HG02678 (cell line): ENCODE measurements around the gene RETREG2.
A peak's percentile ranks its signal among the peaks of the same experiment; 100 is the strongest.

Source experiments
- ATAC-seq: cut with Tn5 transposase; IDR thresholded peaks from one replicate; pipeline ENCODE4 v1.9.1; 2021; ENCODE audit warnings: mild to moderate bottlenecking, moderate library complexity; ENCODE audit not compliant: unreplicated experiment

Gene RETREG2

DNA sequence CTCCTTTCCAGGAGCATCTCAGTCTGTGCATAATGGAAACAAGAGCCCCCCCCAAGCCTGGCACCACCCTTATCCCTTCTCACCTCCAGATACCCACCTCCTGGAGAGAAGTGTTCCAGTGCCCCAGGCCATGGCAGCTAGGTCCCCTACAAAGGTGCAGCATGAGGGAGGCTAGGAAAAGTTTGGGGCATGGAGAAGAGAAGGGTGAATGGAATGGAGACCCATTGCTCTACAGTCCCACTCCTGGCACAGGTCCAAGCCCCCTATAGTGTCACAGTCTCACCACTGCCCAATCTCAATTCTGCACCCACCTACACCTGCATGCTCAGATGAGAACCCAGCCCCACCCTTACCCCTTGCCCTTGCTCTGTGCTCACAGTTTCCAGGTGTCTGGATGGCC is 9.1 kb upstream of the RETREG2 start:
- ATAC-seq, result no peak

DNA sequence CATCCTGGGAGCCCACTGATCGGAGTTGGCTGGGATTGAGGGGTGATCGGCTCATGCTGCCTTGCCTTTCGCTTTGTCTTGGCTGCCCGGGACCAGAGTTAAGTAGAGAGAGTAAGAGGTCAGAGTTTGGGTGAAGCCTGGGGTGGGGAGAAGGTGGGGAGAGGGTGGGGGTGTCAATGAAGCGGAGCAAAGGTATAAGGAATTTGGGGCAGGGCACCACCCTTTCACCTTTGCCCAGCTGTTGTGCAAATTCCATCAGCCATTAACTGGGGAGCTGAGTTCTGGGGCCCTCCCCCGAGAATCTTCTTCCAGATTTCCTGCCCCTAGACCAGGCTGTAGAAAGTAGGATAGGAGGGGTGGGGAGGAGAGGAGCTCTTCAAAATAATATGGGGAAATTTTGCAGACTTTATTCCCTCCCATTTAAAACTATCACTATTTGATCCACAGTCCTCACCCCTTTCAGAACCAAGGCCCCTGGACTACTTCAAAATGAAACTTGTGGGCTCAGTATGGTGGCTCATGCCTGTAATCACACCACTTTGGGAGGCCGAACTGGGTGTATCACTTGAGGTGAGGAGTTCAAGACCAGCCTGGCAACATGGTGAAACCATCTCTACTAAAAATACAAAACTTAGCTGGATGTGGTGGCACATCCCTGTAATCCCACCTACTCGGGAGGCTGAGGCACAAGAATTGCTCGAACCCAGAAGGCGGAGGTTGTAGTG is 8.0 kb upstream of the RETREG2 start, which contains the start of gene SLC23A3:
SLC23A3 (minus strand) TSS at position 100 of the 725 bp plus-strand sequence; CDS start at position 55, 45 bp downstream.
- no peak for ATAC-seq

DNA sequence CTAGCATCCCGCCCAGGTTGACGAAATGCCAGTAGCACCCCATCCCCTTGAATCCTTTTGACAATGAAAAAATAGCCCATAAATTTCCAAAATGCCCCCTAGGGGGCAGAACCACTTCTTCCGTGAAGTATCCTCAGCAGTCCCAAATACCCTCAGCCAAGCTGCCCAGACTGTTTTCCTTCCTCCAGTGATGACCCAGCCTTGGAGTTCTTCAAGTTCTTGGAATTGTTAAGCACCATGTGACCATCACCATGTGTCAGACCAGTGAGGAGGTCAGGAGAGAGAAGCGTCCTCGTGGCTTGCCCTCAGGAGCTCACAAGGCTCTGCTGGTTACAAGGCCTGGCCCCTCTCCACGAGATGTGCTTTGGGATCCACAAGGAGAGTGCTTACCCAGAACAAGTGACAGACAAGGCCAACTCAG is 6.8 kb upstream of the RETREG2 start:
- no peak for ATAC-seq

DNA sequence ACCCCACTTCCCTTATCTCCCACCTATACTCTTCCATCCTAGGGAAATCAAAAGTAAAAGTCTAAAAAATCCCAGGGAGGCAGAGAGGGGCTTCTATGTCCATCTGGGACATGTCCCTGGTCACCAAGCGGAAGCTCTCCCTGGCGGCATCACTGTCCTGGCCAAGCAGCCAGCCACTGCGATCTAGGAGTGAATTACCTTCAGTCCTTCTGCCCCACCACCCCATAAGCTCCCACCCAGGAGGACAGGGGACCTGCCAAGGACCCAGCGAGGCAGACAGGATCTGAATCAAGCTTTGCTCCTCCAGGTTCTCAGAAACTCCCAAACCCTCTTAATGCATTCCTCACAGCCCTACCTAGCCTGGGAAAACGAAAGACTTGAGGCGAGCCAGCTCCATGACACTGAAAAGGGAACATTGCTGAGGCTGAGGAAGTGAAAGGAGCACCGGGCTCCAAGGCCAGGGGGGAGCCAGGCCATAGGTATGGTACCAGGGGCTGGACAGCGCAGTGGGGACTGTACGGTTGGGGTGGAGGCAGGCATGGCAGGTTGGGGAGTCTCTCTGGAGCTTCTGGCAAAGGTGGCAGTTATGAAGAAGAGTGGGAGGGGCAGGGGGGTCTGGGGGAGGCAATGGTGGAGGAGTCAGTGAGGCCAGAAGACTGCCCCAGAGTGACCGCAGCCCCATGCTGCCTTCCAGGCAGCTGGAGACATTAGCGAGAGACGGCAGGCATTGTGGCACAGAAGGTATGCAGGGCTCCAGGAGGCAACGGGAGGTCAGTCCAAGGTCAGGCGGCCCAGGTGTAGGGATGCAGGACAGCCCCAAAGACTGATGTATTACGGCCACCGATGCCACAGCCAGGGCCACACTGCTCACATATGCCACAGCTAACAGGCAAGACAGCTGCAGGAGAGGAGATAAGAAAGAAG is 5.6 kb upstream of the RETREG2 start:
- no peak for ATAC-seq

DNA sequence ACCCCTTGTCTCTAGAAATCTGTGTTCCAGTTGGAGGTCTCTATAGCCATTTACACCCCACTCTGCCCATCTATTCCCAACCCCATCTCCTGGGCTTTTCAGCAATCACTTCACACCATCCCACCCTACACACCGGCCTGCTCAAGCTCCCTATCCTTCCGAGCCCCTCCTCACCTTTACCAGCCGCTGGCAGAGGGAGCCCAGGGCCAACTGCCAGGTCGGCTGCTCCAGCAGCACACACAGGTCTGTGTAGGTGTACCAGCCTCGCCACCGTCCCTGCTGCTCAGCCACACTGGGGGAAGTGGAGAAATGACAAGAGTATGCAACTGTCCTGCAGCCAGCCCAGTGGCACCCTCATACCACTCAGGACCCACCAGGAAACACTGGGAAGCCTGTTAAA is 4.9 kb upstream of the RETREG2 start:
- no peak for ATAC-seq

DNA sequence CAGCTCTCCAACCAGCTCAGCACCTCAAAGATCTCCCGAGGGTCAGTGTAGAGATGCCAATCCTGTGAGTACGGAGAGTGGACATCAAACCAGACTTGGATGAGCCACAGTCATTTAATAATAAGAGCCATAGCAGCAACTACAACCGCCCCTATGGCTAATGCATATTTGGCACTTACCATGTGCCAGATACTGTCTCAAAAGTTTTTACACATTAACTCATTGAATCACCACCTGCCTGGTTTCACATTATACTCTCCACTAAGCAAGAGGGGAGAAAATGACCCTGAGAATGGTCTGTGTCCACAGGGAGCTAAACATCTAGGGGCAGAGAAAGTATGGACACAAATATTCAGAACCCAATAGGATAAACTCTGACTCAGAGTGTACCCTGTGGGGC is 3.9 kb upstream of the RETREG2 start:
- no peak for ATAC-seq

DNA sequence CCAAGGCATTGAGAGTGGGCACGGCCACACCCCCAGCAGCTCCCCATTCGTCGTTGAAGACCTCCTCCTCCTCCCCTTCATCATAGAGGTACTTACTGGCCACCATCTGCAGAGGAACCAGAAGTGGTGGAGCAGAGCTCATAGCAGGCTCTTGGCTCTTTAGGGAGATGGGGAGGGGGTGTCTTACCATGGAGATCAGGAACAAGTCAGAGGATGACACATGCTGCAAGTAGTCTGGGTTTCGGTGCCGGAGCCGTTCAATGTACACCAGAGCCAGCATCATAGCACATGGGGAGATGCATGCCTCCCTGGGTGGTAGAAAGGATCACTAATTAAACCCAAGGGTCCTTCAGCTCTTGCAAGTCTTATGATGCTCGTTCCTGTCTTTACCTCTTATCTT is 3.3 kb upstream of the RETREG2 start:
- no peak for ATAC-seq

DNA sequence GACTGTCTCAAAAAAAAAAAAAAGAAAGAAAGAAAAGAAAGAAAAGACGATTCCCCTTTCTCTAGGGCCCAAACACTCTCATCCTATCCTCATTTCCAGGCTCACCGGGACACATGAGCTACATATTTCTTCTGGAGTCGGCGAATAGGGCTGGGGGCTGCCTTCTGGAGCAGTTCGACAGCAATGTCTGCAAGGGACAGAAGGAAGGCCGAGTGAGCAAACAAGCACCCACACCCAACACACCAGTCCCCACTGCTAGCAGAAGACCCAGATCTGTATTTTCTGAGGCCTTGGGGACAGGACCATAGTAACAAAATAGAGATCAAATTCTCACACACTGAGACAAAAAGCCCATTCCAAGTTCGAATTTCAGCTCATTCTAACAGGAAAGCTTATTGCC is 2.6 kb upstream of the RETREG2 start:
- no peak for ATAC-seq

DNA sequence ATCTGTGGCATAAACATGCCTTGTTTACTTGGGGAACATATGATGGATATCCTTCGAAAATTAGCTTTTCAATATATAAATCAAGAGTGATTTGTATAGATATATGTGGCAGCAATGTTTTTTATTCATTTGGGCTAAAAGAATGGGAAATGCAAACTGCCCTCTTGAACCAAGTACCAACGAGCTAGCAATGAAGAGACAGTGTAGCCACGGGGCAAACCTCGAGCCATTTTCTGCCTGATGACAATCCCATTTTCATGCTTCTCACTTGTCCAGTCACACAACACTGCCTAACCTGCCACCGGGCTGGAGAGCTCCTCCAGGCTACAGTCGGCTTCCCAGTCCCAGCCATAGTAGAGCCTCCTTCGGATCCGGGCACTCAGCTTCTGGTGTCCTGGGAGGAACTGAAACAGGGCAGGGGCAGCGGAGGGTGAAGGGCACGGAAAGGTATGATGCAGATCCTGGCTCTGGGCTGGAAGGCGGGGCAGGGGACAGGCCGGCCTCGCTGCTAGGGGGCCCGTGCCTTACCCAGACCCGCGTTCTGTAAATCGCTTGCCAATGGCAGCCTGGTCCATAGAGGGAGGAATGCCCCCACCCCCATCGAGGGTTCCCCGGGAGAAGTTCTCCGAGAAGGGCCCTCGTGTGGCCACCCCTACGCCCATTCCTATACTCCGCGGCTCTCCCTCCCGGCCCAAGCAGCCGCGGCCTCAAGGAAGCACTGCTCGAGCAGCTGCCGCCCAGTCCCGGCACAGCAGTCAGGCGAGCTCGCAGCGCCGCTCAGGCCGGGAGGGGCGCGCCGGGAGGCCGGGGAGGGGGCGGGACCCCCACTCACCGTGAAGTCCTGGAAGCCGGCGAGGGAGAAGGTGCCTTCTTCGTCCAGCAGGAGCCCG is 1.9 kb upstream of the RETREG2 start:
- peak; percentile 30 for ATAC-seq

DNA sequence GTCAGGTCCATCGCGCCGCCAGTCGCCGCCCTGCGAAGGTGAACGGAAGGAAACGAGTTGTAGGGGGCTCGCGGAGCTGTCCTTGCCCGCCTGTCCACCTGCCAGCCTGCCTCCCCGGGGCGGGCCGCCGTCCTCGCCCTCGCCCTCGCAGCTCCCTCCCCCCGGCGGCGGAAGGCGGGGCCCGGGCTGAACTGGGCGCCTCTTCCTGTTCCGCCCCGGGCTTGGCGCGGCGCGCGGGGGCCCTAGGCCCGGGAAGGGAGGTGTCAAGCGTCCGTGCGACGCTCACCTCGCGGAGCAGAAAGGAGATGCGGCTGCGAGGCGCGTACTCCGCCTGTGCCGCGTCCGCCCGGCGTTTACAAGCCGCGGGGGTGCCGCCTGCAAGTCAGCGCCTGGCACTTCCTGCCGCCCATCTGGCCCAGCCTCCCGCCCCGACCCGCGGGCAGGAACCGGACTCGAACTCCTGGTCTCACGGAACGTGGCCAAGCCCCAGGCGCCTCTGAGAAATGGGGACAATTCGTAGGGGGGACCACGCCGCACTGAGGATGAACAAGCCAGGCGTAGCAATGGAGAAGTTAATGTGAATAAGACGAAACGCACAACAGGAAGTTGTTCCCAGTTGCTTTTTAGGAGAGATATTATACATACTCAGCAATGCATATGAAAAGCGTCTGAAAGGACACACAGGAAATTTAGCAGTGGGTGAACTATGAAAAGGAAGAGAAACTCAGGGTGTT is 1.1 kb upstream of the RETREG2 start, which contains the start of gene CNPPD1:
CNPPD1 (minus strand) TSS at position 108 of the 734 bp plus-strand sequence; CDS start at position 11, 97 bp downstream.
- peak; percentile 70 for ATAC-seq

DNA sequence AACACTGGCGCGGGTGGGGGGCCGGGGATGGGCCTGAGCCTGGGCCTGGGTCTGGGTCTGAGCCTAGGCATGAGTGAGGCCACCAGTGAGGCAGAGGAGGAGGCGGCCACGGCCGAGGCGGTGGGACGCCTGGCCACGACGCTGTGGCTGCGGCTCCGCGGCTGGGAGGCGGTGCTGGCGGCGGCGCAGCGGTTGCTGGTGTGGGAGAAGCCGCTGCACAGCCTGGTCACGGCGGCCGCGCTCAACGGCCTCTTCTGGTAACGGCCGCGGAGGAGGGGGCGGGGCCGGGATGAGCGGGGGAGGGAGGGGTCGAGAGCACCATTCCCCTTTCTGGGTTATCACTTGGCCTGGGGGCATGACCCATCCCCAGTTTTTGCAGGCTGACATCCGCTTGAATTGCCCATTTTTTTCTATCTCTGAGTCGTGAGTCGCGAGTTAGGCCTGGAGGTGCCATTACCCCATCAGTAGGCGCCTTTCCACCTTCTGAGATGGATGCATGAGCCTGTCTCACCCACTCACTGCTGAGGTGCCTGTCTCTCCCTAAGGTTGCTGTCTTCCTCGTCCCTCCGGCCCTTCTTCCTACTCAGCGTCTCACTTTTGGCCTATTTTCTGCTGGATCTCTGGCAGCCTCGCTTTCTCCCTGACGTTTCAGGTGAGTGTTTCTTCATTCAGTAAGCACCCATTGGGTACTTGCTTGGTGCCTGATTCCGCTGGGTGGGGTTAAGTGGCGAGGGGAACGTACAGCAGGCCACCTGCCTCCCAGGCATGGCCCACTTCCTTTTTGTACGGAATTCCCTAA is 501 bp downstream of the RETREG2 start:
- peak; percentile 10 for ATAC-seq

DNA sequence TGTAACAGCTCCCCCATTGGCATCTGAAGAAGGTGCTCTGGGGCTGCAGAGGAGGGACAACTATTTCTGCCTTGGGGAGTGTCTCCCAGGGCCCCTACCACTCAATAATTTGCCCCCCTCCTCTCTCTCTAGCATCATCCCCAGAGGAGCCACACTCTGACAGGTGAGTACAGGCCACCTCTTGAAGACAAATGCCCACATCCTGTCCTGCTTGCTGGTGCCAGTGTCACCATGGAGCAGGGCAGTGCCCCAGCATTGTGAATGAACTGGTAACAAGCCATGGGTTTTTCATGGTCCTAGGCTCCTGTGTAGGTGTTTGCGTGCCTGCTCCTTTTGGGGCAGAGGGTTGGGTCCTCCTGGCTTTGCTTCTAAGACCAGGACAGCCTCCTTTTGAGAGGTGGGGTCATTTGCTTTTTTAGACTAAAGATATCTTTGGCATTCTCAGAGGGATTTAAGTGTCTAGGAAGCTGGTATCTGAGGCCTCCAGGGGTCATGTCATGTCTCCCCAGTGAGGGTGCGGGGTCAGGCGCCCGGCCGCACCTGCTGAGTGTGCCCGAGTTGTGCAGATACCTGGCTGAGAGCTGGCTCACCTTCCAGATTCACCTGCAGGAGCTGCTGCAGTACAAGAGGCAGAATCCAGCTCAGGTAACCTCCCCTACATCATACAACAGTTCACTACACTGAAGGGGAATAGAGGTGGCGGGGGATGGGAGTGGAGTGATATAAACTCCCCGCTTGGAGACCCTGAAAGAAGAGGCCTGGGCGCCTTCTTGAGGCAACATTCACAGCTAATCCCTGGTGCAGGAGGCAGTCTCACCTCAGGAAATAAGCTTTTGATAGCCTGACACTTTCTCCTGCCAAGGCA is 1.8 kb downstream of the RETREG2 start:
- ATAC-seq, result no peak

DNA sequence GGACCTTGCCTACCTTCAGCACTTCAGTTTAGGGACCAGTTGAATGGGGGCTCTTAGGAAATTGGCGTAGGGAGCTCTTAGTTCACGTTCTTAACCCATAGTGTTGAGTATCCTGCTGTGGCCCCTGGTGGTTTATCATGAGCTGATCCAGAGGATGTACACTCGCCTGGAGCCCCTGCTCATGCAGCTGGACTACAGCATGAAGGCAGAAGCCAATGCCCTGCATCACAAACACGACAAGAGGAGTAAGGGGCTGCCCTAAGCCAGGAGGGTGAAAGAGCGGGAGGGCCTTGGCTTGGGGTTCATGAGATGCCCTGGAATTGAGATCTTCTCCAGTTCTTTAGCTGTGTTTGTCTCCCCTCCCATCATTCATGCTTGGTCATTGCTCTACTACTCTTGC is 2.9 kb downstream of the RETREG2 start:
- no peak for ATAC-seq

DNA sequence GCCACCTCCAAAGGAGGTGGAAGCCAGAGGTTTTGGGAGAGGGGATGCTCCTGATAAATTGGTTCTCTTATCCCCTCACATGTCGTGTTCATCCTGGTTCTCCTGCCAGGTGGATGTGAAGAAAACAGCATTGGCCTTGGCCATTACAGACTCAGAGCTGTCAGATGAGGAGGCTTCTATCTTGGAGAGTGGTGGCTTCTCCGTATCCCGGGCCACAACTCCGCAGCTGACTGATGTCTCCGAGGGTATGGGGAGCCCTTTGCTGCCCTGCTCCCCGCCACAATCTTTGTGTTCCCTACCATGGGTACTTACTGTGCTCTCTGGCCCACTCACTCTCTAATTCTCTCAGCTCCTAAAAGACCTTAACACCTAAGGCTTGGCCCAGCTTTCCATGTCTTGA is 3.5 kb downstream of the RETREG2 start:
- no peak for ATAC-seq

DNA sequence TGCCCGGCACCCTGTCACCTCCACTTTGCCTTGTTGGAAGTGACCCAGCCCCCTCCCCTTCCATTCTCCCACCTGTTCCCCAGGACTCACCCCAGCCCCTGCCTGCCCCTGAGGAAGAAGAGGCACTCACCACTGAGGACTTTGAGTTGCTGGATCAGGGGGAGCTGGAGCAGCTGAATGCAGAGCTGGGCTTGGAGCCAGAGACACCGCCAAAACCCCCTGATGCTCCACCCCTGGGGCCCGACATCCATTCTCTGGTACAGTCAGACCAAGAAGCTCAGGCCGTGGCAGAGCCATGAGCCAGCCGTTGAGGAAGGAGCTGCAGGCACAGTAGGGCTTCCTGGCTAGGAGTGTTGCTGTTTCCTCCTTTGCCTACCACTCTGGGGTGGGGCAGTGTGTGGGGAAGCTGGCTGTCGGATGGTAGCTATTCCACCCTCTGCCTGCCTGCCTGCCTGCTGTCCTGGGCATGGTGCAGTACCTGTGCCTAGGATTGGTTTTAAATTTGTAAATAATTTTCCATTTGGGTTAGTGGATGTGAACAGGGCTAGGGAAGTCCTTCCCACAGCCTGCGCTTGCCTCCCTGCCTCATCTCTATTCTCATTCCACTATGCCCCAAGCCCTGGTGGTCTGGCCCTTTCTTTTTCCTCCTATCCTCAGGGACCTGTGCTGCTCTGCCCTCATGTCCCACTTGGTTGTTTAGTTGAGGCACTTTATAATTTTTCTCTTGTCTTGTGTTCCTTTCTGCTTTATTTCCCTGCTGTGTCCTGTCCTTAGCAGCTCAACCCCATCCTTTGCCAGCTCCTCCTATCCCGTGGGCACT is 4.5 kb downstream of the RETREG2 start:
- no peak for ATAC-seq

DNA sequence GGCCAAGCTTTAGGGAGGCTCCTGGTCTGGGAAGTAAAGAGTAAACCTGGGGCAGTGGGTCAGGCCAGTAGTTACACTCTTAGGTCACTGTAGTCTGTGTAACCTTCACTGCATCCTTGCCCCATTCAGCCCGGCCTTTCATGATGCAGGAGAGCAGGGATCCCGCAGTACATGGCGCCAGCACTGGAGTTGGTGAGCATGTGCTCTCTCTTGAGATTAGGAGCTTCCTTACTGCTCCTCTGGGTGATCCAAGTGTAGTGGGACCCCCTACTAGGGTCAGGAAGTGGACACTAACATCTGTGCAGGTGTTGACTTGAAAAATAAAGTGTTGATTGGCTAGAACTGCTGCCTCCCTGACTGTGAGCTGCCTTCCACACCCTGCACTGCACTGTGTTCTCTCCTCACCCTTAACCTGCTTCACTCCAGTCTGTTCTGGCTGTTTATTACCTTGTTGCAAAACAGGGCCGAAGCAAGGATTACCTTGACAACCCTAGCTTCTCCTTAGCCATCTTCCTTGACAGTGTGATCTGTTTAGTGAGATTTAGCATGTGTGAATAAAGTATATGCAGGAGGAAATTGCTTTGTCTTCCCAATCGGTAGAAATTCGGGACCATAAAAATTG is 5.2 kb downstream of the RETREG2 start:
- ATAC-seq, result no peak

DNA sequence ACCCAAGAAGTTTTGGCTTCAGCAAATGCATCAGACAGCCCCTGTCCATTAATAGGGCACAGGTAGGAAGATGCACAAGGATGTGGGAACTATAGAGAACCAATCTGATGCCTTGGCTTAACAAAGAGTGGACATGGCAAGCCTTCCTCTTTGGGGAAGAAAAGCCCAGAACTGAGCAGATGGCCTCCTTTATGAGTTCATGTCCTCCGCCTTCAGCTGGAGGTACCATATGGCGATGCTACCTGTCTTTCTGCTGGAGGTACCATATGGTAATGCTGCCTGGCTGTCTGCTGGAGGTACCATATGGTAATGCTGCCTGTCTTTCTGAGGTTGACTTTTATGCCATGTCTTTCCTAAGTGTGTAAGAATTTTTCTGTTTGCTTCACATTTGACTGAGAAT is 6.0 kb downstream of the RETREG2 start:
- ATAC-seq, result no peak
